Skeletal muscle satellite cell (primary cell): ENCODE measurements around the gene ADAD1.

Experiments
- H3K27me3 ChIP-seq: 2 replicates; pipeline ENCODE4 v1.7.0; 2013; ENCODE audit warnings: low read length; ENCODE audit not compliant: control insufficient read depth, insufficient read depth
- H3K36me3 ChIP-seq: 2 replicates; pipeline ENCODE4 v1.7.0; 2013; ENCODE audit warnings: mild to moderate bottlenecking, control low read depth, low read length; ENCODE audit not compliant: insufficient read depth
- H3K4me1 ChIP-seq: 2 replicates; pipeline ENCODE4 v1.7.0; 2013; ENCODE audit warnings: low read length; ENCODE audit not compliant: control insufficient read depth, insufficient read depth
- H3K4me2 ChIP-seq: 2 replicates; pipeline ENCODE4 v1.7.0; 2013; ENCODE audit warnings: mild to moderate bottlenecking, low read length
- H3K4me3 ChIP-seq: 2 replicates; pipeline ENCODE4 v1.7.0; 2013; ENCODE audit warnings: low read length
- H3K9ac ChIP-seq: 2 replicates; pipeline ENCODE4 v1.7.0; 2013; ENCODE audit warnings: mild to moderate bottlenecking, low read depth, low read length, moderate library complexity
- H3K9me3 ChIP-seq: replicated peaks from 2 replicates; pipeline ENCODE4 v1.7.0; 2013; ENCODE audit warnings: mild to moderate bottlenecking, control low read depth, low read length

Gene ADAD1

DNA sequence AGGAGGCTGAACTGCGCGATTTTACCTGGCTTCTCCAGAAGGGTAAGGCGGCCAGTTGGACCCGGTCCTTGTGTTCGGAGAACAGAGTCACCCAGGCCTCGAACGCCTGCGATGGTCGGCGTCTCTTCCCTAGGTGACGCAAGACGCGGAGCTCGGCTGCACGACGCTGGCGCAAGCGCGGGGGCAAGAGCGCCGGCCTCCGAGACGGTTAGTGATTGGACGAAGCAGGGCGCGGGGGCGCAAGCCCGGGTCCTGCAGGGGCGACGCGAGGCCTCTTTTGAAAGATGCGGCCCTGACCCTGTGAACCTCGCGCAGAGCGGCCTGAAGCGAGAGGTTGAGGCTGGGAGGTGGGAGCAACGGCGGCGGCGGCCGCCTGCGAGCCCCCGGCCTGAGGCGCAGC lies 428 bp downstream of the ADAD1 start:
- Histone ChIP-seq H3K9ac (no peak overlapping the region), H3K36me3 (no peaks in the 10 kb centered on the region), H3K27me3 (no peaks in the 10 kb centered on the region), H3K4me1 (peaks cover 4% of the 10 kb centered on the region), H3K4me2 (no peak overlapping the region), H3K9me3 (no peaks in the 10 kb centered on the region), H3K4me3 (no peak overlapping the region)

- Histone ChIP-seq H3K4me2 (no peak overlapping the region), H3K36me3 (no peaks in the 10 kb centered on the region), H3K9me3 (no peaks in the 10 kb centered on the region), H3K27me3 (no peaks in the 10 kb centered on the region), H3K4me3 (no peak overlapping the region), H3K4me1 (peaks cover 4% of the 10 kb centered on the region), H3K9ac (no peak overlapping the region)
Observed at GRCh38 chr4:122383341-122383740, 4.5 kb downstream of the ADAD1 start.

- Histone ChIP-seq H3K4me3 (no peak overlapping the region), H3K9ac (no peak overlapping the region), H3K27me3 (no peaks in the 10 kb centered on the region), H3K4me2 (no peak overlapping the region), H3K4me1 (peaks cover 4% of the 10 kb centered on the region), H3K9me3 (no peaks in the 10 kb centered on the region), H3K36me3 (no peaks in the 10 kb centered on the region)
Observed at GRCh38 chr4:122384245-122384644, 5.4 kb downstream of the ADAD1 start.

DNA sequence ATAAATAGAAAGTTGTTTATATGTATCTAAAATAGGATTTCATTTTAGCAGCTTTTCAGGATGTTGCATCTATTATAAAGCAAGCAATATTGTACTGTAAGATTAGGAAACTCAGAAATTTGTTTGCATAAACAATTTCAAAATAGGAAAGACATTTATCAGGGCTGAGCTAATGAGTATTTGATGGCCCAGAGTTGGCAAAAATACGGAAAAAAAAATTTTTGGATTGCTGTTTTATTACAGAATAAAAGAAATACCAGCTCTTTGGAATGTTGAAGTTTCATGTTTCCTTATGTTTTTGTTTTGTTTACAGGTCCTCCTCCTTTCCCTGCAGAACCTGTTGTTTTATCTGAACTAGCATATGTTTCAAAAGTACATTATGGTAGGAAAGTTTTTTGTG lies 14.5 kb downstream of the ADAD1 start:
- Histone ChIP-seq H3K27me3 (peaks cover 3% of the 10 kb centered on the region), H3K9me3 (no peaks in the 10 kb centered on the region), H3K4me2 (no peak overlapping the region), H3K4me3 (no peak overlapping the region), H3K36me3 (no peaks in the 10 kb centered on the region), H3K9ac (no peak overlapping the region), H3K4me1 (no peaks in the 10 kb centered on the region)

GRCh38 chr4:122403861-122404260 lies 25.1 kb downstream of the ADAD1 start:
- Histone ChIP-seq H3K4me1 (no peaks in the 10 kb centered on the region), H3K4me3 (no peak overlapping the region), H3K4me2 (no peak overlapping the region), H3K27me3 (peaks cover 10% of the 10 kb centered on the region), H3K9ac (no peak overlapping the region), H3K9me3 (no peaks in the 10 kb centered on the region), H3K36me3 (no peaks in the 10 kb centered on the region)

GRCh38 chr4:122412547-122412946 lies 33.7 kb downstream of the ADAD1 start:
- no peaks in the 10 kb centered on the region for H3K36me3 ChIP-seq
- no peaks in the 10 kb centered on the region for H3K9me3 ChIP-seq
- H3K4me3 ChIP-seq, result no peak overlapping the region
- H3K4me1 ChIP-seq, result no peaks in the 10 kb centered on the region
- H3K9ac ChIP-seq, result no peak overlapping the region
- H3K27me3 ChIP-seq, result no peaks in the 10 kb centered on the region
- no peak overlapping the region for H3K4me2 ChIP-seq

DNA sequence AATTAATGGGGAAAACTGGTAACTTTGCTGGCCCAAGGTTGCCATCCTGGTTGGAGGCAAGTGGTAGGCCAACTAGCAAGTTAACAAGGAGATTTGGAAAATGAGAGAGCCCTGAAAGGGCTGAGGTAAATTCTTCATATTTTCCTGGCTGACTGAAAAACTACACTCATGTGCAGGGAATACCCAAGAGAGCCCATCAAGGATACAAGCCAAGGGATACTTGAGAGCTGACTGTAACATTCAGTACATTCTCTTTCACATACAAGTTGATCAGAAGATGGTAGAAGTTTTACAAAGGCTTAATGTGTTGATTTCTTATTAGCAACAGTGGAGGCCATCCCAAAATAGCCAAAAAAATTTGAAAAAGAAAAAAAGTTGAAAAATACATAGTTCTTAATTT lies 44.4 kb downstream of the ADAD1 start:
- H3K4me1 ChIP-seq, result no peaks in the 10 kb centered on the region
- H3K9ac ChIP-seq, result no peak overlapping the region
- no peaks in the 10 kb centered on the region for H3K27me3 ChIP-seq
- H3K4me2 ChIP-seq, result no peak overlapping the region
- H3K4me3 ChIP-seq, result no peak overlapping the region
- no peaks in the 10 kb centered on the region for H3K9me3 ChIP-seq
- H3K36me3 ChIP-seq, result no peaks in the 10 kb centered on the region

DNA sequence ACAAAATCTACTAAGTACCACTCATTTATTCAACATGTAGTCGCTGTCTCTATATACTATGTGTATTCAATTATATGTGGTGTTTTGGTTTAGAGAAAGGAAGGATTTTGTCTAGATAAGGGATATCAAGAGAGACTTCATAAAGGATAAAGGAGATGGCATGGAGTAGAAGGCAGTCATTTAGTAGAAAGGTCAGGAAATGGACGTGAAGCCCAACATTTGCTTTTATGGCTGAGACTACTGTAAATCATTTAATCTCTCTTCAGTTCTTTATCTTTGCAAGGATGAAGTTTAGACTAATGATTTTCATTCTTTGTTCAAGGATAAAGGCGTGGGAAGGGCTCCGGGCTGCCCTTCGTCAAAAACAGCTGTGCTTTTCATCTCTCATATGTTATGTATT lies 52.5 kb downstream of the ADAD1 start:
- H3K4me2 ChIP-seq, result no peak overlapping the region
- no peaks in the 10 kb centered on the region for H3K27me3 ChIP-seq
- no peaks in the 10 kb centered on the region for H3K36me3 ChIP-seq
- H3K9me3 ChIP-seq, result no peaks in the 10 kb centered on the region
- no peak overlapping the region for H3K4me3 ChIP-seq
- no peak overlapping the region for H3K9ac ChIP-seq
- no peaks in the 10 kb centered on the region for H3K4me1 ChIP-seq

DNA sequence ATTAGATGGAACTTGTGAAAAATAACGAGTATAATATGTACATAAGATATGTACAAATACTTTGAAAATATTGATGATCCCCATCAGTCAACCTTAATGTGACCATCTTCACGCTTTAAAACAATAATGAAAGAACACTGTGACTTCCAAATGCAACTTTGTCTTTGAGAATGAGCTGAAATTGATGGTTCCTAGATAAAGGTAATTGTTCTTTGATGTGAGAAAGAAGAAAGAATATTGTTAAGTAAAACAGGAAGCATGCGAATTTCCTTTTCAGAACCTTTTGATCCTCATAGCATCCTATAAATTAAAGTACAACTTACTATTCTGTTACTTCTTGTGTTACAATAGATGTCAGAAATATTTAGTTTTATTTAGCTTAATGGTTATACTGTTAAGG lies 55.5 kb downstream of the ADAD1 start:
- Histone ChIP-seq H3K27me3 (no peaks in the 10 kb centered on the region), H3K36me3 (no peaks in the 10 kb centered on the region), H3K4me3 (no peak overlapping the region), H3K9me3 (no peaks in the 10 kb centered on the region), H3K4me1 (no peaks in the 10 kb centered on the region), H3K9ac (no peak overlapping the region), H3K4me2 (no peak overlapping the region)

- no peaks in the 10 kb centered on the region for H3K9me3 ChIP-seq
- H3K4me3 ChIP-seq, result no peak overlapping the region
- H3K9ac ChIP-seq, result no peak overlapping the region
- H3K4me2 ChIP-seq, result no peak overlapping the region
- no peaks in the 10 kb centered on the region for H3K36me3 ChIP-seq
- H3K27me3 ChIP-seq, result peaks cover 3% of the 10 kb centered on the region
- H3K4me1 ChIP-seq, result no peaks in the 10 kb centered on the region
Observed at GRCh38 chr4:122450847-122451246, 72.0 kb downstream of the ADAD1 start.

- peaks cover 2% of the 10 kb centered on the region for H3K27me3 ChIP-seq
- no peaks in the 10 kb centered on the region for H3K4me1 ChIP-seq
- H3K36me3 ChIP-seq, result no peaks in the 10 kb centered on the region
- H3K4me3 ChIP-seq, result no peak overlapping the region
- no peak overlapping the region for H3K4me2 ChIP-seq
- H3K9me3 ChIP-seq, result no peaks in the 10 kb centered on the region
- H3K9ac ChIP-seq, result no peak overlapping the region
Observed at GRCh38 chr4:122453384-122453995, 74.7 kb downstream of the ADAD1 start.

GRCh38 chr4:122456231-122457116 lies 77.7 kb downstream of the ADAD1 start, which contains the start of gene IL2:
Gene IL2 (minus strand): TSS chr4:122456725. CDS start chr4:122456440, 285 bp downstream.
- H3K27me3 ChIP-seq, result no peaks in the 10 kb centered on the region

More at GRCh38 chr4:122456231-122457116, 77.7 kb downstream of the ADAD1 start, which contains the start of gene IL2:
- Histone ChIP-seq H3K9ac (no peak within 1 kb of the TSS), H3K4me1 (no peaks in the 10 kb centered on the region), H3K9me3 (no peaks in the 10 kb centered on the region), H3K36me3 (no peaks in the 10 kb centered on the region), H3K4me3 (no peak within 1 kb of the TSS), H3K4me2 (no peak within 1 kb of the TSS)
